K562 (cell line): ENCODE results near the gene NEDD4L. TPM values are rescaled to one million over a fixed set of nuclear protein-coding genes. Genes with fewer than 3 reads are reported as not detected.

ENCODE experiments used
- ARID2 ChIP-seq: fragments of 450-650 bp; IDR thresholded peaks from 2 replicates; pipeline ENCODE4 v1.6.1; 2017; ENCODE audit warnings: antibody characterized with exemption, mild to moderate bottlenecking
- COPS2 ChIP-seq: fragments of 450-650 bp; conservative IDR thresholded peaks from 2 replicates; pipeline ENCODE4 v1.6.1; 2016; ENCODE audit warnings: mild to moderate bottlenecking, moderate library complexity
- ESRRA ChIP-seq: fragments of 450-650 bp; IDR thresholded peaks from 2 replicates; pipeline ENCODE4 v1.6.1; 2014; ENCODE audit warnings: low read depth, mild to moderate bottlenecking, moderate library complexity, borderline replicate concordance
- ETV5 ChIP-seq: sonication (generic); formaldehyde crosslinking; IDR thresholded peaks from 2 replicates; pipeline ENCODE4 v1.4.0; 2020; ENCODE audit warnings: low read depth, mild to moderate bottlenecking, missing genetic modification reagents
- FOXA3 ChIP-seq, 2 experiments: fragments of 450-650 bp in 1 of 2; sonication (generic) in 1 of 2; formaldehyde crosslinking; IDR thresholded peaks in 1 of 2; conservative IDR thresholded peaks in 1 of 2; 2 replicates each; pipeline versions ENCODE4 v1.4.0 to v1.8.0; 2020 to 2022; ENCODE audit warnings: mild to moderate bottlenecking in 2 of 2, missing genetic modification reagents in 1 of 2
- FOXM1 ChIP-seq, 2 experiments: fragments of 450-650 bp in 1 of 2; sonication (generic) in 1 of 2; formaldehyde crosslinking in 1 of 2; IDR thresholded peaks; 2 replicates each; pipeline versions ENCODE4 v1.6.1 to v1.9.0; 2017 to 2022; ENCODE audit warnings: low read depth in 2 of 2, mild to moderate bottlenecking in 2 of 2, missing genetic modification reagents in 1 of 2, moderate library complexity in 1 of 2
- HMBOX1 ChIP-seq: sonication (generic); IDR thresholded peaks from 2 replicates; pipeline ENCODE4 v1.6.1; 2016
- IRF1 ChIP-seq: sonication (generic); formaldehyde crosslinking; IDR thresholded peaks from 2 replicates; pipeline ENCODE4 v1.8.0; 2022; ENCODE audit warnings: missing genetic modification reagents, mild to moderate bottlenecking, borderline replicate concordance
- JUND ChIP-seq, 2 experiments: IDR thresholded peaks; 2 replicates in 1 of 2; 3 replicates in 1 of 2; pipeline ENCODE4 v1.6.1; 2011; ENCODE audit warnings: borderline replicate concordance in 2 of 2, low read depth in 2 of 2, low read length in 2 of 2, improper control_type of control experiment in 1 of 2, missing biosample characterization in 1 of 2, missing genetic modification characterization in 1 of 2, missing genetic modification reagents in 1 of 2
- KAT8 ChIP-seq: fragments of 450-650 bp; IDR thresholded peaks from 2 replicates; pipeline ENCODE4 v1.6.1; 2016; ENCODE audit warnings: low read depth, mild to moderate bottlenecking
- LARP7 ChIP-seq: fragments of 450-650 bp; IDR thresholded peaks from 2 replicates; pipeline ENCODE4 v1.6.1; 2016
- MCM5 ChIP-seq: fragments of 450-650 bp; IDR thresholded peaks from 2 replicates; pipeline ENCODE4 v1.6.1; 2016; ENCODE audit warnings: low read depth
- MCM7 ChIP-seq, 2 experiments: fragments of 450-650 bp; IDR thresholded peaks; 2 replicates each; pipeline ENCODE4 v1.6.1; 2016 to 2018
- MEIS2 ChIP-seq: fragments of 450-650 bp; IDR thresholded peaks from 2 replicates; pipeline ENCODE4 v1.6.1; 2014; ENCODE audit warnings: mild to moderate bottlenecking; ENCODE audit not compliant: partially characterized antibody
- MTA2 ChIP-seq: fragments of 450-650 bp; IDR thresholded peaks from 2 replicates; pipeline ENCODE4 v1.6.1; 2016; ENCODE audit warnings: low read depth
- NELFE ChIP-seq: IDR thresholded peaks from 2 replicates; pipeline ENCODE4 v1.6.1; 2011; ENCODE audit warnings: mild to moderate bottlenecking; ENCODE audit not compliant: insufficient read depth, insufficient read length
- NFE2 ChIP-seq: IDR thresholded peaks from 2 replicates; pipeline ENCODE4 v1.6.1; 2014; ENCODE audit warnings: antibody characterized with exemption, low read depth
- RBM17 ChIP-seq: fragments of 200-400 bp; formaldehyde crosslinking; IDR thresholded peaks from 2 replicates; pipeline ENCODE4 v1.6.1; 2017; ENCODE audit warnings: low read depth, mild to moderate bottlenecking, low read length, borderline replicate concordance
- RBM22 ChIP-seq: fragments of 200-400 bp; formaldehyde crosslinking; IDR thresholded peaks from 2 replicates; pipeline ENCODE4 v1.6.1; 2018; ENCODE audit warnings: low read length, low read depth; ENCODE audit not compliant: poor library complexity, severe bottlenecking
- SIN3A ChIP-seq, 2 experiments: fragments of 150-350 bp in 1 of 2; IDR thresholded peaks; 2 replicates each; pipeline ENCODE4 v1.6.1; 2011 to 2016; ENCODE audit warnings: borderline replicate concordance in 2 of 2, low read depth in 2 of 2, low read length in 2 of 2, mild to moderate bottlenecking in 2 of 2, moderate library complexity in 2 of 2; ENCODE audit not compliant: control insufficient read depth in 1 of 2
- SMARCC2 ChIP-seq: fragments of 450-650 bp; IDR thresholded peaks from 2 replicates; pipeline ENCODE4 v1.6.1; 2017; ENCODE audit warnings: antibody characterized with exemption, moderate library complexity, mild to moderate bottlenecking, low read depth
- STAT5A ChIP-seq: IDR thresholded peaks from 2 replicates; pipeline ENCODE4 v1.6.1; 2012; ENCODE audit warnings: low read length, inconsistent platforms, borderline replicate concordance
- TBL1XR1 ChIP-seq, 2 experiments: IDR thresholded peaks; 2 replicates each; pipeline ENCODE4 v1.6.1; 2012; ENCODE audit warnings: improper control_type of control experiment in 2 of 2, low read length in 2 of 2, mild to moderate bottlenecking in 1 of 2
- ZFP36 ChIP-seq: fragments of 150-350 bp; IDR thresholded peaks from 2 replicates; pipeline ENCODE4 v1.6.1; 2018; ENCODE audit warnings: low read length, low read depth; ENCODE audit not compliant: partially characterized antibody
- ZNF274 ChIP-seq: IDR thresholded peaks from 2 replicates; pipeline ENCODE4 v1.6.1; 2011; ENCODE audit warnings: low read depth, mild to moderate bottlenecking, low read length, moderate library complexity, borderline replicate concordance
- polyA plus RNA-seq, 8 experiments: library from polyadenylated mRNA; depleted of rRNA in 4 of 8; stranded (reverse) in 5 of 8; unstranded in 3 of 8; fragments of >200 nt; fragmentation: Nextera tagmentation in 2 of 8; fragmentation: Illumina TruSeq in 1 of 8; extraction: Ambion mirVana in 2 of 8; extraction: Trizol in 1 of 8; gene quantifications; 2 replicates each; pipeline versions ENCODE4 v1.2.1 to v1.2.3, GENCODE V29; 2011 to 2014; ENCODE audit warnings: inconsistent platforms in 1 of 8, missing spikeins in 1 of 8
- total RNA-seq, 7 experiments: library from RNA; depleted of rRNA in 6 of 7; stranded (reverse); fragments of >200 nt in 6 of 7; fragmentation: Illumina TruSeq in 2 of 7; extraction: Trizol in 2 of 7; gene quantifications; 2 replicates each; pipeline versions ENCODE4 v1.2.1 to v1.2.3, GENCODE V29; 2011 to 2021; ENCODE audit warnings: low replicate concordance in 1 of 7

Gene NEDD4L
- total and polyA plus RNA-seq, 9 of the 15 experiments (the other 6 are each of a cell fraction or from before 2014, with no cell fraction given) = 8.1 to 33.4 (median 19.9) TPM

GRCh38 chr18:58135183-58135641, 91.2 kb downstream of the NEDD4L start (continued):
- TF ChIP-seq HMBOX1 (no peak), FOXM1 (IDR thresholded peaks at IDR 0.05; ENCODE audit: low read depth) (no peak), FOXM1 (CRISPR knock-in tag; IDR thresholded peaks at IDR 0.05; ENCODE audit: low read depth) (no peak), NFE2 (0 out of 2 replicates have a peak, but pooled peaks have one; percentile 5), MTA2 (no peak), RBM22 (no peak), KAT8 (no peak), NELFE (no peak), FOXA3 (CRISPR knock-in tag; conservative IDR thresholded peaks at IDR 0.05 in 1 of 2, IDR thresholded peaks at IDR 0.05 in 1 of 2) (peak; percentile 45 to 63; a peak in 3 of 4 replicates), JUND (IDR thresholded peaks at IDR 0.05; ENCODE audit: borderline replicate concordance, low read depth, low read length) (no peak), JUND (tag; IDR thresholded peaks at IDR 0.05; ENCODE audit: borderline replicate concordance, low read depth, low read length) (no peak), MEIS2 (peak; percentile 85), SIN3A (IDR thresholded peaks at IDR 0.05; ENCODE audit: borderline replicate concordance in 2 of 2, control insufficient read depth in 1 of 2, low read depth in 2 of 2, low read length in 2 of 2) (no peak), IRF1 (CRISPR knock-in tag) (no peak), ZFP36 (no peak), SMARCC2 (no peak), TBL1XR1 (IDR thresholded peaks at IDR 0.05; ENCODE audit: low read length in 2 of 2) (no peak), STAT5A (no peak), MCM5 (no peak), ZNF274 (no peak), LARP7 (no peak), ESRRA (peak; percentile 61; the same call in 1 of the 2 replicates), COPS2 (no peak), MCM7 (IDR thresholded peaks at IDR 0.05) (no peak), ETV5 (no peak), ARID2 (no peak), RBM17 (no peak)
